Activated CD4-positive, CD25-positive, alpha-beta regulatory T cell treated with anti-CD3 and anti-CD28 coated beads, Interleukin-2, amount 50 U/mL, for 24 hours (primary cell): ENCODE results near the gene TSPAN9.

Experiments
- ATAC-seq, 2 donors: fragments of 150-1000 bp; cut with Tn5 transposase; one replicate each; pipeline ENCODE4 v1.10.0; 2021; ENCODE audit warnings: mild to moderate bottlenecking in 1 of 2, moderate library complexity in 1 of 2

The TSPAN9 gene

DNA sequence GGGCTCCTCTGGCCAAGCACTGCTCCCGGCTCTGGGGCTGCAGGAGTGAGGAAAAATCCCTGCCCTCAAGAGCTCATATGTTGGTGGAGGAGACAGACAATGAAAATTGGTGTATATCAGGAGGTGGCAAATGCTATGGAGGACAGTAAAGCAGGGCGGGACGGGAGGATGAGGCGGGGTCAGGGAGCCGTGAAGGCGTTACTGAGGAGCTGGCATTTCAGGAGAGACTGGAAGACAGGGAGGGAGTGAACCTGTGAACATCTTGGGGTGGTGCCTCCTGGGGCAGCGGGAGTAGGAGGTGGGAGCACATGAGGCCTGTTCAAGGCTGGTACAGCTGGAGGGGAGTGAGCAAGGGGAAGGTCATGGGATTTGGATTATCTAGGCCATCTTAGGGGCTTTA, 26.6 kb downstream of the TSPAN9 start:
- no peak for ATAC-seq

DNA sequence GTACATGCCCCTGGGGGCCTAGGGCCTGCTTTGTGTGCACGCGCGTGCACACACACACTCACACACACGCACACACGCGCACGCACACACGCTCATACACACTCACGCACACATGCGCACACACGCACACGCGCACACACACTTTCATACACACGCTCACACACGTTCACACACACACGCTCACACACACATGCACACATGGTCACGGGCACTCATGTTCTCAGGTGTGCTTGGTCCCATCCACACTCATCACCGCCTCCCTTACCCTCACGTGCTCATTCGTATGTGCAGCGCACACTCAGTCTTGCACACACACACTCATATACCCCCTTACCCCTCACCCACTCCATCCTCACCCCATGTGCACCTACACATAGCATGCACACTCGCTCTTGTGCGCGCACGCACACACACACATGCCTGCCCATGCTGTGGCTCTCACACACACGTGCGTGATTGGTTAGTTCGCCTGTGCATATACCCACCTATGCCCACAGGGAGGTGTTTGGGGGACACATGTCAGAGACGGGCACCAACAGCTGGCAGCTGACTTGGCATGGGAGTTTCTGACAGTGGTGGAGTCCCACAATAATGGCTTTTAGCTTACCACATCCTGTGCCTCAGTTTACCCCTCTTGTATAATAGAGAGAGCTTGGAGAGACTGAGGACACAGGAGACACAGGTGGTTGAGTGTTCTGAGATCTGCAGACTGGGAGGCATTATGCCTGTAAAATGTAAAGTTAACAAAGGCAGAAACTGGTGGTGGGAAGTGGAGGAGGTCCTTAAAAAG, 28.7 kb downstream of the TSPAN9 start:
- ATAC-seq = no peak

DNA sequence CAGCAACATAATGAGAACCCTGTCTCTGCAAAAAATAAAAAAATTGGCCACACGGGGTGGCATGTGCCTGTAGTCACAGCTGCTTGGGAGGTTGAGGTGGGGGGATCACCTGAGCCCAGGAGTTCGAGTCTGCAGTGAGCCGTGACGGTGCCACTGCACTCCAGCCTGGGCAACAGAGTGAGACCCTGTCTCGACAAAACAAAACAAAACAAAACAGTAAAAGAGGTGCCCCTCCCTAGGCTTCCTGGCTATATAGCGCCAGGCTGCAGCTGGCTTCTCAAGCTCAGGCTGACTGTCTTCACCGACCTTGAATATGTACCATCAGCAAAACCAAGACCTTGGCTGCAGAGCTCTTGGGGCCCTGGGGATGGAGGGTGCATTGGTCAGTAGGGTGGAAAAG, 29.4 kb downstream of the TSPAN9 start:
- ATAC-seq = no peak

DNA sequence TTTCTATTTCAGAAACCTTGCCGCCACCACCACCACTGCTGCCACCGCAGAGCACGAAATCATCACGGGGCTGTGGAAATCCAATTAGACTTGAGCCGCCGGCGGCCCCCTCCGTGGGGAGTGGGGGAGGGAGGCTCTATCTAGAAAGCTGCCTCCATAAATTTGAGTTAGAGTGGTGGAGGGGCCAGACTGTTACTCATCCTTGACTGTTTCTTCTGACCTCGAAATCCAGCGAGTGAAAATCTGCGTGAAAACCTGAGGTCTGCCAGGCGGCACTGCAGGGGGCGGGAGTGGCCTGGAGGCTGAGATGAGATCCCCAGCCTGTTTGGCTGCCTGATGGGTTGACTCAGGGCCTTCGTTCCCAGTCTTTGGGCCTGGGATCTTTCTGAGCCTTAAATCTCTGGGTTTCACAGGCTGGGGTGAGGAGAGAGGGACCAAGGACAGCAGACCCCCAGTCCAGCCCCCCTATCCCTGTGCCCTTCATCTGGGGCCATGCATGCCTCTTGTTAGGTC, 29.9 kb downstream of the TSPAN9 start:
- no peak for ATAC-seq

DNA sequence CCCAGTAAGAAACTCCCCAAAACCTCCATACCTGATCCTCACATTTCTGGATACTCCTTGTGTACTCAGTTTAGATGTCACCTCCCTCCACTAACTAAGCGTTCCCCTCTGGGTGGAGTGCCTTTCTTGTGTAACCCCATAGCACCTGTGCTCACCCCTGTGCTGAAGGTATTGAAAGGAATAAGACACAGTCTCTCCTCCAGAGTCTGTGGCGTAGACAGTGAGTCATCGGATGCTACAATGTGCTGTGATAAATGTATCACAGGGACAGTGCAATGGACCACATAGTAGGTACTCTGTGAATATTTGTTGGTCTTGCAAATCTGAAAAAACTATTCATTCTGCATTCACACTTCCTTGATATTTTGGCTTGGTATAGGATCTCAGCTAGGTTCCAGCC, 30.8 kb downstream of the TSPAN9 start:
- ATAC-seq = no peak

DNA sequence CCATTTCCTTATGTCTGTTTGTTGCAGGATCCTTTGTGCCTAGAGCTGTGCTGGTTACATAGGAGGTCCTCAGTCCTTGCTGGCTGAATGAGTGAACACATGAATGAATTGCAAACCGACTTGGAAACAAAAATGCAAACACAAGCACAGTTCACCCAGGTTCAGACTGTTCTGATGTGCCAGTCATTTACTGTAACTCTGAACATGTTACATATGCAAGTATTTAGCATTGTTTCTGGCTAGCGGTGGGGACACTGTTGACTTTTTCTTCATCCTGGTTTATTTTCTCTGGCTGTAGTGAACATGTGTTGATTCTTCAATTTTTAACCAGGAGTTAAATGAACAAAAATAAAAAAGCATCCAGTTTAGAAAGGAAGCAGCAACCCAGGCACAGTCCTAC, 33.4 kb downstream of the TSPAN9 start:
- ATAC-seq = no peak

DNA sequence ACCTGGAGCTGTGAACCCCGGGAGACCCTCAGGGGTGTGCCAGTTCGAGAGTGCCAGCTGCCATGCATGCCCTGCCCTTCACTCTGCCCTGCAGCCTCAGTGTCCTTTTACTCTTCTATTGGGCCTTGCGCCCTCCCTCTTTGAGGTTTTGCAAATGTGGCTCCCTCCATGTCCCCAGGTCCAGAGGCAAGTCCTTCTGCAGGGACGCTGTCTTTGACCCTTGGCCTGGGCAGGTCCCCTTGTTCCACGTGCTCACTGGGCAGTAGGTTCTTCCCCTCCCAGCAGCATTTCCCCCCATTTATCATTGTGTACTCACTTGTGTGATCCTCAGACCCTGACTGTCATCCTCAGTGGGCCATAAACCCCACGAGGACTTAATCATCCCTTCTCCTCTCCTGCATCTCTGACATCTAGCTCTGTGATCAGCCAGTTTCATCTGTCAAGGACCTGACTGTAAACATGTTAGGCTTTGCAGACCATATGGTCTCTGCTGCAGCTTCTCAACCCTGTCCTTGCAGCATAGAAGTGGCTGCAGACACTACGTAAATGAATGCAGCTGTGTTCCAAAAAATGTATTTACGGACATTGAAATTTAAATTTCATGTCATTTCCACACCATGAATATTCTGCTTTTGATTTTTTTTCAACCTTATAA, 36.6 kb downstream of the TSPAN9 start:
- no peak for ATAC-seq

DNA sequence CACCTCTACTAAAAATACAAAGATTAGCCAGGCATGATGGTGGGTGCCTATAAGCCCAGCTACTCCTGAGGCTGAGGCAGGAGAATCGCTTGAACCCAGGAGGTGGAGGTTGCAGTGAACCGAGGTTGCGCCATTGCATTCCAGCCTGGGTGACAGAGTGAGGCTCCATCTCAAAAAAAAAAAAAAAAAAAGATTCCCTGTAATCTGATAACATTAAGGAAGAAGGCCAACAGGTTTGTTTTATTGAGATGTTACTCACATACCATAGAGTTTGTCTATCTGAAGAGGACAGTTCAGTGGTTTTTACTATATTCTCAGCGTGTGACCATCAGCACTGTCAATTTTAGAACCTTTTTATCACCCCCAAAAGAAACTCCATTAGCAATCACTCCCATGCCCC, 37.5 kb downstream of the TSPAN9 start:
- no peak for ATAC-seq

DNA sequence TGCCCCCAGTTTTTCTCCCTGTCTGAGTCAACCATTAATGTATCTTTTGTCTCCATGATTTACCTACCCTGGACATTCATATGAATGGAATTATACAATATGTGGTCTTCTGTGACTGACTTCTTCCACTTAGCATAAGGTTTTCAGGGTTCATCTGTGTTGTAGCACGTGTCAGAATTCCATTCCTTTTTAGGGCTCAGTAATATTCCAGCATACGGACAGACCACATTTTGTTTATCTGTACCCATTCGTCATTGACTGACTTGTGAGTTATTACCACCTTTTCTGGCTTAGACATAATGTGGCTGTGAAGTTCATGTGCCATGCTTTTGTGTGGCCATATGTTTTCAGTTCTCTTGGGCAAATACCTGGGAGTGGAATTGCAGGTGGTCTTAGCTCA, 37.9 kb downstream of the TSPAN9 start:
- no peak for ATAC-seq

DNA sequence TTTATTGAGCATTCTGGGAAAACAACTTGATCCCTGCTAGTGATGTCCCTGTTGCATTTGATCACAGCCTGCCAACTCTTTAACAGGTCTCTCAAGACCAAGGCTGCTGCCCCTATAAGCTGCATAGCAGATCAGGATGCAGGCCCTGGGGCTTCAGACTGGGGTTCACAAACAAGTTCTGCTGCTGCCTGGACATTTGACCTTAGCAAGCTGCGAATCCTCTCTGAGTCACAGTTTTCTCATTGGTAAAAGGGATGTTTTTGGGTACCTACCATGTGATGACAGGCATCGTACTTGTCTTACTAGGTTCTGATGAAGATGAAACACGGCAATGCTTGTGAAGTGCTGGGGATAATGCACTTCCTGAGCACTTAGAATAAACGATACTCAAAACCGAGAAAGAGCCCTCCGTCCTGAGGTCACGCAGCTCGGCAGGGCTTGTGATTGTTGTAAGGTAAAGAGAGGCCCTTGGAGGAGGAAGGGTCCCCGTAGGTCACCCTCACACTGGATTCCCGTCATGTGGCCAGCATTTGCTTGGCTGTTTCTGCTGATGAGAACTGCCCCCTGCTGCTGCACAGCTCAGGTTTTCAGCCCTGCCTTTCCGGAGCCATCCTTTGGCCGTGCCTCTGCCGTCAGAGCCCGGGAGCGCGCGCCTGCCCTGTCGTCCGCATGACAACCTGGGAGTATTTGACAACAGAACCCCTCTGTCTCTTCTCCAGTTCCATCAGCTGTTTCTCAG, 39.1 kb downstream of the TSPAN9 start:
- no peak for ATAC-seq

DNA sequence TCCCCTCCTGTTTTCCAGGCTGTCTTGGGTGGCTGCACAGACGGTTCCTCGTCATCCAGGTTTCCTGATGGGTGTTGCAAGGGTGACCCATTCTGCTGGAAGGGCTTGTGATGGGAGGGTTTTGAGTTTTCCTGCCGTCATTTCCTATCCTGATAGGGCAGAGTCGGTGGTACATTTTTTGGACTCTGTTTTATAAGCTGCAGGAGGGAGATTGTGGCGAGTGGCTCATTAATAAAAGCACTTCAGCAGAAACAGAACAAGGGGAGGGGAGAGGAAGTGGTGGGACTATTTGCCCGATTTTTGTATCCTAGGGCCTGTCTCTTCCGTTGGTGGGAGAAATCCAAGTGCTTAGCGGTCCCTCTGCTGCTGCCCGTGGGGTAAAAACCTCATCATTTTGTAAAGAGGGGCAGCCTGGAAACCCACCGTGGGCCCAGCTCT, 40.0 kb downstream of the TSPAN9 start:
- ATAC-seq = no peak

DNA sequence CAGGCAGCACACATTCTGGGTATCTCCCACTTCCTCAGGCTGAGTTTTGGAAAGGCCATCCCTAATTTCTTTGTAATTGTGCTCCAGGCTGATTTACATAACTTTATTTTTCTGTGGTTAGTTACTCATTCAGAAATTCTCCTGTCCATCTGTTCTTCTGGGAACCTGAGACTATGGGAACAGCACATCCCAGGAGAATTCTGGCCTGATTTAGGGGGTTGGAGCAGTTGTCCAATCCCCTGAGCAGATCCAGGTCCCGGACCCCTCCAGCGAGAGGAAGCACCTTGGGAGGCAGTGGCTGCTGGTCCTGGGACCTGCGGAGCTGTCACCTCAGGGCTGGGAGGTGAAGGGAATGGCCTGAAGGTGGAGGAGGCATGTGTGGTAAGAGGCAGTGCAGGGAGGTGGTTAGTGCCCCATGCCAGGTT, 40.4 kb downstream of the TSPAN9 start:
- no peak for ATAC-seq

DNA sequence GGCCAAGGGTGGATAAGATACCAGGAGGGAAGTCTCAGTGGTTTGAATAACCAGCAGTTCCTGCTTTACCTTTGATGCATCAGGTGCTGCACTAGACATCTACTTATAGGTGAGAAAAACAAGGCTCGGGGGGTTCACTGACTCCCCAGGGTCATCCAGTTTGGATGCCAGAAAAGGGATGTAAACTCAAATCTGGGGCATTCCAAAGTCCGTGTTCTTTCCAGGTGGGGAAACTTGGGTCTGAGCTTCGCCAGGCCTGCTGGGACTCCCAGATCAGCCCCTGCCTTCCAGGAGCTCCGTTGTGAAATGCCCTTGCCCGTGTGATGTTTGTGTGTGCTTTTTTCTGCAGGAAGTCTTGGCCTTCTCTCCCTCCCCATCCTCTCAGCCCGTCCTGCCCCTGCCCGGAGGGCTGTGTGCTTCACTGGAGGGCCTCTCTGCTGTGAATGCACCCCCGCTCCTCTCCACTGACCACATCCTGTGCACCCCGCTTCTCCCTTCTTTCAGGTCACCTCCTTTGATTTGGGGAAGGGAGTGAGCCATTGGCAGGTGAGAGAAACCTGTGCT, 42.1 kb downstream of the TSPAN9 start:
- ATAC-seq = no peak

DNA sequence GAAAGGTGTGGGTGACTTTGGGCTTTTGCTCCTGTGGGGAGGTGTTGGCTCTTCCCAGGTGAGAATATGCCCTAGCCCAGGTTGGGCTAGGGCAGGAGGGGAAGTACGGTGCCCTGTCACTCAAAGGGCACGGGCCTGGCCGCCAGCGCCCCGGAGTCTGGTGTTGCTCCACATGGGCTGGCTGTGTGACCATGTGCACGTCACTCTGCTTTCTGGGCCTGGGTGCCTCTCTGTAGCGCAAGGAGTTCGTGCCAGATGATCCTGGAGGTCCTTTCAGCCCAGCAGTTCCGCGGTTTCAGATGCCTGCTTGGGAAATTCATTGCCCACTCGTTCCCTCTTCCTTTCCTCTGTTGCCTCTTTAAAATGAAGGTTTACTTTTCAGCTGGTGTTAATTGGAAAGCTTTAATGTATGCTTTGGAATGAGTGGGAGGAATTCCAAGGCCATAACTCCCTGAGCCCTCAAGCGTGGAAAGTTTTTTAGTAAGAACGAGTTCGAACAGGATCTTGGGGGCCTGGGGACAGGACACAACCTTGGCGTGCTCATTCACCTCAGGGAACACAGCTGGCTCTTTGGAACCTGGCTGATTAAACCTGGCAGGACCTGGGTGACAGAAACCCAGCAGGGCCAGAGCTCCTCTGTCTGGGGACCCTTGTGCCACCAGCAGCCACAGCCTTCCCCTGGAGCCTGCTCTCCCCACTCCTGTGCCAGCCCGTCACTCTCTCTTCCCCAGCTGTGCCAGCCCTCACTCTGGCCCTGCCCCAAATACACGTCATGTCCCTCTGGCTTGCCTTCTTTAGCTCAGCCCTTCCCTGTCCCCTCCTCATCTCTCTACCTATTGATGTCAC, 42.8 kb downstream of the TSPAN9 start:
- ATAC-seq = no peak

DNA sequence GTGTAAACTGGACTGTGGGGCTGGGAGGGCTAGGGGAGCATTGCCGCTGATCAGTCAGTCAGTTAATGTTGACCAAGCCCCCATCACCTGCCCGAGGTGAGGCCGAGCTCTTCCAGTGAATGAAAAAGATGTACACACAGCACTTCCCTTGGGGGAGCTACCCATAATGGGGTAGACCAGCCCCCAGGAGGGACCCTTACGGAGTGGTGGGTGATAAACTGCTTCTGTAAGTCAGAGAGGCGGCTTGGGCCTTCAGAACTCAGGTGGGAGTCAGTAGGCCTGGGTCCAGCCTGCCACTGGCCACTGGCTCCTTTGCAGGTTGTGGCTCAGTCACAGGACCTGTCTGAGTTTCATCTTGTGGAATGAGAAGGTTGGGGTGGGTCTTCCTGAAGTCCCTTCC, 43.5 kb downstream of the TSPAN9 start:
- no peak for ATAC-seq

DNA sequence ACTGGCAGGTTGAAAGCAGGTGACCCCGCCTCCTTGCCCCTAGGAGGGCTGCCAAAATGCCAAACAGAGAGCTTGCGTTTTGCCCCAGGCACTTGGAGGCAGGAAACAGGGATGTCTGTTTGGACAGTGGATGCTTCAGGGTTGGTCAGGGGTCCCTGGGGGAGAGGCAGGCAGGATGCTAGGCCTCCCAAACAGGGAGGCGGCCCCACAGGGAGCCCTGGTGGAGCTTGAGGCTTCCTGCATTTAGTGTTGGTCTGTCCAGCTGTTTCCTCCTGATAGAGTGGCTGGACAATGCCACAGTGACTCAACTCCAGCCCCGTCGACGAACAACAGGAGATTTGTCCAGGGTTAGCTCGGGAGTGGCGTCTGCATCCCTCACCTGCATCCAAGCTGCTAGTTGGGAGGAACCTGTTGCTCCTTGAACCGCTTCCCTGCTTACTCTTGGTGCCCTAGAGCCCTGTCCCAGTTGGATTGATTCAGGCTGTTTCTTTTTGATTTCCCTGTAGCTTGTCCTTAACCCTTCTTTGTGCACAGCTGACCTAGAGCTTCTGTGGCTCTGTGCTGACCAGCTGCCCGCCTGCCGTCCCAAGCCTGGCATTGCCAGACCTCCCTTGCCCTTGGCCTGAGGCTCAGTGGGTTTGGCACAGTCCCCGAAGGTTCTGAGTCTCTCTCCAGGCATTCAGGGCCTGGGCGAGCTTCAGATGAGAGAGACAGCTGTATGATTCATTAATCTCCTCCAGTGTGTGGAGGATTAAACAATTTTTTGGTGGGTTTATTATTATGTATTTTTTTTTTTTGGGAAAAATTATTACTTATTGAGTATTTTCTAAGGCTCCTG, 45.9 kb downstream of the TSPAN9 start:
- no peak for ATAC-seq

DNA sequence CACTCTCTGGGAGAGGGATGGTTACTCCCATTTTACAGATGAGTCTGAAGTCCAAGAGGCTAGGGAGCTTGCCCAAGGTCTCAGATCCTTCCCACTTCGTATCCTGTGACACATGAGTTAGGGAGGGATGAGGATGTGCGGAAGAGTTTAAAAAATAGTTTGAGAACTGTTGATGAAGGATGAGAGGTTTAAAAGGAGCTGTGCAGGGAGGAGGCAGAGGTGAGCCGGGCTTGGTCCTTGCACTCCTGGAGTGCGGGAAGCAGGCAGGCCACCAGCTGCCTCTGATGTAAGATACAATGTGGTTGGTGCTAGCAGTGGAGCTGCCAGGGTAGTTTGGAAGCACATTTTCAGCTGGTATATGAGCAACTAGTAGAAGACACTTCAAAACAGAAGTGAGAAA, 46.5 kb downstream of the TSPAN9 start:
- no peak for ATAC-seq

DNA sequence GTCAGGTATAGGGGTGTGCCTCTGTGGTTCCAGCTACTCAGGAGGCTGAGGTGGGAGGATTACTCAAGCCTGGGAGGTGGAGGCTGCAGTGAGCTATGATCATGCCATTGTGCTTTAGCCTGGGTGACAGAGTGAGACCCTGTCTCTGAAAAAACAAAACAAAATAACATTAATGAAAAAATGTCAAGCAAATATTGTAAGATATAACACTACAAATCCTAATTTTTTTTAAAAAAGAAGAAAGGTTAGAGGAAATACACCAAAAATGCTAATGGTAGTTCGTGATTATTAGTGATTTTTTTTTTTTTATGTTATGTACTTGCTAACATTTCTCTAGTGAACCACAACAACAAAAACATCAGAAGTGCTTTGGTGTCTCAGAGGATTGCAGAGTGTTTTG, 47.7 kb downstream of the TSPAN9 start:
- no peak for ATAC-seq

DNA sequence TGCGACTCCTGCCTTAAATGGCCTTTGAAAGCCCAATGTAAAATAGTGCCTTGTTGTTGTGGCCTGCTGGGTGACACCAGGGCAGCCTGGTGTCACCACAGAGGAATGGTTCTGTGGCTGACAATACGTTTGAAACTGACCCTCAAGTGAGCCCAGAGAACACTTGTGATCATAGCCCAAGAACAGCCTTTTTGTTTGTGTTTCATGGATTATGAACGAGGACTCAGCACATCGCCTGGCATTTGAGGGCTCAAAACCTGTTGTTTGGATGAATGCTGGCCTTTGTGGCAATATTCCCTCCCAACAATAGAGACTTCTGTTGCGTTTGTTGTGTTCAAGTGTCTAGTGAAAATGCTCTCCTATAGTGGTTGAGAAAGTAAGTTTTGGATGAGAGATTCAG, 48.5 kb downstream of the TSPAN9 start:
- no peak for ATAC-seq

DNA sequence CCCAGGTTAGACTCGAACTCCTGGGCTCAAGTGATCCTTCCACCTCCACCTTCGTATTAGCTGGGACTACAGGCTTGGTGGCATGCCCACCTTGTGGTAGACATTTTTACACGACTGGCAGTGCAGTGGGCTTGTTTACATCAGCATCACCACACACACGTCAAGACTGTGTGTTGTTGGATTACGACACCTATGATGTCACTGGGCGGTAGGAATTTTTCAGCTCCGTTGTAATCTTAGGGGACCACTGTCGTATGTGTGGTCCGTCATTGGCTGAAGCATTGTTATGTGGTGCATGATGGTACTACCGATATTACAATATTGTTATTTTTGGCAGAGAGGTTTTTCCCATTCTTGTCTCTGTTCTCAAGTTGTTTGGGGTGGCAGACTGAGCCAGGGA, 50.7 kb downstream of the TSPAN9 start:
- ATAC-seq = no peak
